NCI-H446 treated with DMSO at 0.1 percent for 48 hours (cell line): ENCODE data around the gene E2F8.
"Not testable (repeated sequence)": the region's sequence is repeated elsewhere in the genome, so short reads cannot be mapped to it uniquely, and the experiment has no call there.

Experiments used
- DNase-seq: peaks from one replicate; lab custom pipeline; 2025; lab: John Stamatoyannopoulos, UW

Gene E2F8, protein sequence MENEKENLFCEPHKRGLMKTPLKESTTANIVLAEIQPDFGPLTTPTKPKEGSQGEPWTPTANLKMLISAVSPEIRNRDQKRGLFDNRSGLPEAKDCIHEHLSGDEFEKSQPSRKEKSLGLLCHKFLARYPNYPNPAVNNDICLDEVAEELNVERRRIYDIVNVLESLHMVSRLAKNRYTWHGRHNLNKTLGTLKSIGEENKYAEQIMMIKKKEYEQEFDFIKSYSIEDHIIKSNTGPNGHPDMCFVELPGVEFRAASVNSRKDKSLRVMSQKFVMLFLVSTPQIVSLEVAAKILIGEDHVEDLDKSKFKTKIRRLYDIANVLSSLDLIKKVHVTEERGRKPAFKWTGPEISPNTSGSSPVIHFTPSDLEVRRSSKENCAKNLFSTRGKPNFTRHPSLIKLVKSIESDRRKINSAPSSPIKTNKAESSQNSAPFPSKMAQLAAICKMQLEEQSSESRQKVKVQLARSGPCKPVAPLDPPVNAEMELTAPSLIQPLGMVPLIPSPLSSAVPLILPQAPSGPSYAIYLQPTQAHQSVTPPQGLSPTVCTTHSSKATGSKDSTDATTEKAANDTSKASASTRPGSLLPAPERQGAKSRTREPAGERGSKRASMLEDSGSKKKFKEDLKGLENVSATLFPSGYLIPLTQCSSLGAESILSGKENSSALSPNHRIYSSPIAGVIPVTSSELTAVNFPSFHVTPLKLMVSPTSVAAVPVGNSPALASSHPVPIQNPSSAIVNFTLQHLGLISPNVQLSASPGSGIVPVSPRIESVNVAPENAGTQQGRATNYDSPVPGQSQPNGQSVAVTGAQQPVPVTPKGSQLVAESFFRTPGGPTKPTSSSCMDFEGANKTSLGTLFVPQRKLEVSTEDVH

GRCh38 chr11:19240420-19241259, at the start of gene E2F8:
Gene E2F8, minus strand, starts transcription at chr11:19240945. Its CDS starts 824 bp downstream, at chr11:19240121.
- peak; percentile 92 for DNase-seq

- DNase-seq, result no peak
These were observed 49.6 kb upstream of the E2F8 start for GRCh38 chr11:19290356-19290755.

DNA sequence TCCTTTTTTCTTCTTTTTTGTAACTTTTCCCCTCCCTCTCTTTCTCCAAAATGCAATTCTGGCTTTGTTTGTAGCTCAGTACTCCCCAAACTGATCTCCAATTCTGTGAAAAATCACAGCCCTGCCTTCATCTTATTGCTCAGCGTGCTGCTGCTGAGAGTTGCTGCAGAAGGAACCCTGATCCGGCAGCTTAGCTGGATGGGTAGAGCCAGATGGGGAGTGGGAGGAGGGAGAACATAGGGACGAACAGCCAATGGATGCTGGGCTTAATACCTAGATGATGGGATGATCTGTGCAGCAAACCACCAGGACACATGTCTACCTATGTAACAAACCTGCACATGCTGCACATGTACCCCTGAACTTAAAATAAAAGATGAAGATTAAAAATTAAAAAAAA, 47.5 kb upstream of the E2F8 start:
- no peak for DNase-seq

DNA sequence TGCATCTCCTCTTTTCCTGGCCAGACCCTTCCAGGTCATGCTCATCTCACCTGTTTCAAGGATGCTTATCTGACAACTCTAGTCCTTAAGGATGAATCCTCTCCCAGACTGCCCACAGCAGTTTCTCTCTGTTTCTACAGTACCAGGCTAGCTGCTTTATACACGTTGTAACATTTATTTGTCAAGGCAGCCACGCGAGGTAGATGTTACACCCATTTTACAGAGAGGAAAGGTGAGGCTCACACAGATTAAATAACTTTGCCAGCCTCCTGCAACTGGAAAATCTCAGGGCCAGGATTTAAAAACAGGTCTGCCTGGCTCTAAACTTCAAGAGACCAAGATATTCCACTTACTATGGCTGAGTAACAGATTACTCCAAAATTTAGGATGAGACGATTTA, 45.7 kb upstream of the E2F8 start:
- no peak for DNase-seq

- no peak for DNase-seq
These were observed 44.1 kb upstream of the E2F8 start for GRCh38 chr11:19284881-19285280.

- no peak for DNase-seq
These were observed 43.2 kb upstream of the E2F8 start for GRCh38 chr11:19283991-19284390.

DNA sequence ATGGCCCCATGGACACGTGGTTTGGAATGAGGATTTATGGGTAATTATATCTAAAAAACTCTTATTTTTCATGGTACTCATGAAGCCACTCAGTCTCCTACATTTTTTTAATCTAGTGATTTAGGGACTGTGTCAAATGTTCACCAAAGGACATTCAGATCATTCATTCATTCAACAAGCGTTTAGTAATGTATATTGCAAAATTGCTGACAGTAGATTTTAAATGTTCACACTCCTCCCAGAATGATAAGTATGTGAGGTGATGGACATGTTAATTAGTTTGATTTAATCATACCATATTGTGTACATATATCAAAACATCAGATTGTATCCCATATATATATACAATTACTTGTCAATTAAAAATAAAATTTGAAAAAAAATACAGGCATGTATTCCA, 40.8 kb upstream of the E2F8 start:
- no peak for DNase-seq

DNA sequence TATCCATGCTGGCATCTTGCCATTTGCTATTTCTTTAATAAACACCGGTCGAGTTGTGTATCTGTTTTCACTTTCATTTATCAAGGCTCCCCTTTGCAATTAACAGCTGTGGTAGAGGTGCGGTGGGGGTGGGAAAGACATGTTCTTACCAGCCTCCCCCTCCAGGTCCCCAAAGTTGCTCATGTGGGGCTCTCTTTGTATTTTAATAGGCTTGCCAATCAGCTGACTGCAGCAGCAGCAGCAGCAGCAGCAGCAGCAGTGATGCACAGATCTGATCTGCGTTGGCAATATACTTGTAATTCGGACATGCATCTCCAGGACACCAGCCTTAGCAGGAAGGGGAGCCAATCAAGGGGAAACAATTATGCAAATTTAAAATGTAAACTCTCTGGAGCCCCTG, 40.3 kb upstream of the E2F8 start:
- DNase-seq, result no peak

- DNase-seq, result no peak
These were observed 38.7 kb upstream of the E2F8 start for GRCh38 chr11:19279451-19279850.

GRCh38 chr11:19276859-19277808, 36.4 kb upstream of the E2F8 start:
- DNase-seq, result no peak

- DNase-seq, result no peak
These were observed 34.8 kb upstream of the E2F8 start for GRCh38 chr11:19275496-19275895.

- DNase-seq, result not testable (repeated sequence)
These were observed 32.5 kb upstream of the E2F8 start for GRCh38 chr11:19273219-19273618.

DNA sequence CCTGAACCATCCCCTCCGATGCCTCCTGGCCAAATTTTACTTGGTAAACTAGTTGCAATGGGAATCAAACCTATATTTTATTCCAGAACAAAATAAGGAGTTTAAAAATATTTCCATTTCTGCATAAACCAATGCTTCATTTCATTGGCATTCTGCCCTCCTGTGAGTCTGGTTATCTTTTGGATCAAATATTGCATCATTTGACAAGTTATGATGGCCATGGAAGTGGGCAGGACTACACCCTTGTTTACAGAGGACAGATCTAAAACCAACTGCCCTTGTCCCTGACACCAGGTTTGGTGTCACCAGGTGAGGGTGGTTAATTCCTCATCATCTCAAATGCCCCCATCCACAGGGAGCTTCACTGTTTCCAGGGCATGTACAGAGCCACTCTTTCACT, 28.2 kb upstream of the E2F8 start:
- DNase-seq, result no peak

DNA sequence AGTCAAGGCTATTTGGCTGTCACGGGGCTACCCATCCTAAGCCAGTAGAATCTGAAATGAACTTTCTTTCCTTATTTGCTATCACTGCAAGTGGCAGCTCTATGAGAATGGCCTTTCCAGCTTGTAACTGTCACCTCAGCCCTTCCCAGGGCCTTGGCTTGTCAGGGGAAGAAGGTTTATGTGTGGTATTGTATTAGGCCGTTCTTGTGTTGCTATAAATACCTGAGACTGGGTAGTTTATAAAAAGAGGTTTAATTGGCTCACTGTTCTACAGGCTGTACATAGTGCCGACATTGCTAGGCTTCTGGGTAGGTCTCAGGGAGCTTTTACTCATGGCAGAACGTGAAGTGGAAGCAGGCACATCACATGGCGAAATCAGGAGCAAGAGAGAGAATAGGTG, 26.8 kb upstream of the E2F8 start:
- no peak for DNase-seq

- DNase-seq, result no peak
These were observed 22.6 kb upstream of the E2F8 start for GRCh38 chr11:19263333-19263732.

GRCh38 chr11:19259487-19260345, 19.0 kb upstream of the E2F8 start:
- DNase-seq, result peak; percentile 15

- no peak for DNase-seq
These were observed 18.0 kb upstream of the E2F8 start for GRCh38 chr11:19258641-19259230.

- not testable (repeated sequence) for DNase-seq
These were observed 13.7 kb upstream of the E2F8 start for GRCh38 chr11:19254441-19254840.

- DNase-seq, result no peak
These were observed 13.1 kb upstream of the E2F8 start for GRCh38 chr11:19253817-19254216.
